GM08714 (cell line): ENCODE measurements around the gene PSMG4.

Experiments used
- H3K4me3 ChIP-seq: fragments of 200-500 bp; sonication (Bioruptor generic); 2 replicates; pipeline ENCODE4 v1.5.1; 2014; ENCODE audit warnings: mild to moderate bottlenecking, low read length, inconsistent platforms
- ZNF274 ChIP-seq: IDR thresholded peaks from 2 replicates; pipeline ENCODE4 v1.6.1; 2012; ENCODE audit warnings: mild to moderate bottlenecking, low read depth, low read length

PSMG4 gene

DNA sequence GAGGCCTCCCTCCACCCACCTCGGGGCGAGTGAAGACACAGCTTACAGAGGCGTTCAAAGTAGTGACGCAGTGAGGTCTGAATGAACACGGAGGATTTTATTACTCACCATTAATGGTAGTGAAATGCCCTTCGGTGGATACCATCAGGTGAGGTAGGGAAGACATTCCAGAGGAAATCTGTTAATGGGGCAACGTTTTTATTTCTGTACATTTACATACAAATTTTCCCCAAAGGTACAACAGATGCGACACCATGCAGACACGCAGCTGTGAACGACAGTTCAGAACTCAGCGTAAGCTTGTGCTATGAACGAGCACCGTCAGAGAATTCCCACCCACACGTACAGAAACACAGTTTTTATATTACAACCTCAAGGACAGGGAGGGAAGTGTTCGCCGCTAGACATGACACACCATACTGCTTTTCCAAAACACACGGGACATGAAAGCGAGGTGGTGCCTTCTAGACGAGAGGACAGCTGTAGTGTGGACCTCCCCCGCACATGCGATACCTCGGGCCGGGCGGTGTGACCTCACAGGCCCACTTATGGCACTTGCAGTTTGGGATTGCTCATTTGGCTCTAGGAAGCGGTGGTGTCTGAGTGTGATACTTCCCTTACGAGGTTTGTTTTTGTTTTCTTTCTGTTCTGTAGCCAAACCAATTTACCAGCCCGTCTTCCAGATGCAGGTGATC is 10.7 kb downstream of the PSMG4 start:
- H3K4me3 ChIP-seq = no peak overlapping the region
- no peak for TF ChIP-seq ZNF274

DNA sequence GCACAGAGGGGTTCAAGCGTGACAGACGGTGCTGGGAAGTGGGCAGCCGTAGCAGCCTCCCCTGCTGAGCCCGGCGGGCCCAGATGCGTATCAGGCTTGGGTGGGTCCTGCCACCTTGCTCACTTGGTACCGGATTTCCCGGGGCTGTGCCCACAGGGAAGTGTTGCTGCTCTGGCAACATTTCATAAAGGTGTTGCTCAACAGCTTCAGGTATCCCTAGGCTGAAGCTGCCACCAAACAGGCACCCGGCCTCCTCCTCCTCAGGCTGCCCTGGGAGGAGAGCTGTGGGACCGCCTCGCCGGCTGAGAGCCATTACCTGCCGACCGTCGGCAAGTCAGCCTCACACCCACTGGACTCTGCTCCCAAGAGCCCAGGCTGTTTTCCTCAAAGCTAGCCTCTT is 11.5 kb downstream of the PSMG4 start:
- TF ChIP-seq ZNF274 = no peak
- H3K4me3 ChIP-seq = no peak overlapping the region

DNA sequence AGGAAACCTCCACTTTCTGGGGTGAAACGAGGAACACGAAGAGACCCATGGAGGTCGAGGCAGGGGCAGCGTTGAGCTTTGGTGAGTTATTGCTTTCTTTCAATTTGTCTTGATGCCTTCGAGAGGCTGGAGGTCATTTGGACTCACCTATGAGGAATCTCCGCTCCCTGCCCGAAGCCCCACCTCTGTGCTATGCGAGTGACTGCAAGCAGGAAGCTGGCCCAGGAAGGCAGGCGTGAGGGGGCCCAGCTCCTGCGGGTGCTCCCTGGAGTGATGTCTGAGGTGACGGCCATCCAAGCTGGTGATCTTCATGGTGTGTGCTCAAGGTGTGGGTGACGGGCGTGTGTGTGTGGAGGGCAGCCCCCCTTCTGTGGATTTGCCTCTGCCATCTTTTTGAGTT is 13.0 kb downstream of the PSMG4 start:
- no peak overlapping the region for H3K4me3 ChIP-seq
- TF ChIP-seq ZNF274 = no peak

DNA sequence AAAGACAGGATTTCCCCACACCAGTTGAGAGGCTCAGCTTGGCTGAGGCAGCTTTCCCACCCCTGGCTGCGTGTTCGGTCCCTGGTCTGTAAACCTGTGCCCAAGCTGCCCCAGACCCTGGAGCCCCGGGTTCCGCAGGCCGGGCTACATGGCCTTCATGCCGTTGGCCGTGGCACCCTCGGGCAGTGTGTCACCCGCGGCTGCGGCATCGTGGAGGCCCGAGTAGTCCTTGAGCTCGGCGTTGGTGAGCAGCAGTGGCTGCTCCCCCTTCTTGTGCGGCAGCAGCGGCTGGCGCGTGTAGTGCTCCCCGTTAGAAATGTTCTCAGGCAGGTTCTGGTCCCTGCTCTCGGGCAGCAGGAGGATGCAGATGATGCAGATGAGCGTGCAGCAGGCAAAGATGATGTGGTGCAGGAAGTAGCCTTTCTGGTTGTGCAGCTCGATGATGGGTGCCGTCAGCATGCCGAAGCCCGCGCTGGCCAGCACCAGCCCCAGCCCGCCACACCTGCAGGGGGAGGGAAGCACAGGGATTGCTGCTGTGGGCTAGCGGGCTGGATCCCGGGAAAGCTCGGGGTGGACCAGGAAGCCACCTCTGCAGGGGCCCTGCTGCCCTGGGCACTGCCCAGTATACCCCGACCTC is 14.3 kb downstream of the PSMG4 start:
- H3K4me3 ChIP-seq = no peak overlapping the region
- TF ChIP-seq ZNF274 = no peak

DNA sequence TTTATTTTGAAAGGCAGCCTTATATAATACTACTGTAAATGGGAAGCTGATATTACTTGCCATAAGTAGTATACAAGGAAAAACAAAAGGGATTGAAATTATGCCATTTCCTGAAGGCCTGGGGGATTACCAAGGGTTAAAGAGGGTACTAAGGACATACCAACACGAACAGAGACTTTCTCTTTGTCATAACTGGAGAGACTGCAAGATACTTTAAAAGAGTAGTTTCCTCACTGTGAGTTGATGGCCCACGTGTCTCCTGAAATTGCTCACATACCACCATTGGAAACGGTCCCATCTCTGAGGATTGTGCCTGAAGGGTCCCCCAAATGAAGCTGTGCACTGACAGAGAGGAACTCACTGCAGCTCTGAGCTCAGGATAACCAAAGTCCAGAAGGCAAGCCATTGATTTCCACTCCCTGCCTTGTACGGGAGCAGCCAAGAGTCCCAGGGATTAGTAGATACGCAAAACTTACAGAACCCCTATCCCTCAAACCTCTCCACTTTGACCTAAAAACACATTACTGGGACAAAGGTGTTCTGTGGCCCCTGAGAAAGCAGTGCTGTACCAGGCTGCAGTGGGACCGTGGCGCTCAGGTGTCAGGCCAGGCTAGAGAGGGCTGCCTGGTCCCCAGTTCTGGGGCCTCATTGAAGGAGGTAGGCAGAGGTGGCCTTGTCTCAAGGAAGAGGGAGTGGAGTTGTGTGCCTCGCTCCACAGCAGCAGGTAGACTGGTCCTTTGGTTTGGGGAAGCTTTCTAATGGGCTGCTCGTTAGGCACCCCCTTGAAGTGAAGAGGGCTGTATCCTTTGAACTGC is 15.2 kb downstream of the PSMG4 start:
- no peak overlapping the region for H3K4me3 ChIP-seq
- TF ChIP-seq ZNF274 = no peak

DNA sequence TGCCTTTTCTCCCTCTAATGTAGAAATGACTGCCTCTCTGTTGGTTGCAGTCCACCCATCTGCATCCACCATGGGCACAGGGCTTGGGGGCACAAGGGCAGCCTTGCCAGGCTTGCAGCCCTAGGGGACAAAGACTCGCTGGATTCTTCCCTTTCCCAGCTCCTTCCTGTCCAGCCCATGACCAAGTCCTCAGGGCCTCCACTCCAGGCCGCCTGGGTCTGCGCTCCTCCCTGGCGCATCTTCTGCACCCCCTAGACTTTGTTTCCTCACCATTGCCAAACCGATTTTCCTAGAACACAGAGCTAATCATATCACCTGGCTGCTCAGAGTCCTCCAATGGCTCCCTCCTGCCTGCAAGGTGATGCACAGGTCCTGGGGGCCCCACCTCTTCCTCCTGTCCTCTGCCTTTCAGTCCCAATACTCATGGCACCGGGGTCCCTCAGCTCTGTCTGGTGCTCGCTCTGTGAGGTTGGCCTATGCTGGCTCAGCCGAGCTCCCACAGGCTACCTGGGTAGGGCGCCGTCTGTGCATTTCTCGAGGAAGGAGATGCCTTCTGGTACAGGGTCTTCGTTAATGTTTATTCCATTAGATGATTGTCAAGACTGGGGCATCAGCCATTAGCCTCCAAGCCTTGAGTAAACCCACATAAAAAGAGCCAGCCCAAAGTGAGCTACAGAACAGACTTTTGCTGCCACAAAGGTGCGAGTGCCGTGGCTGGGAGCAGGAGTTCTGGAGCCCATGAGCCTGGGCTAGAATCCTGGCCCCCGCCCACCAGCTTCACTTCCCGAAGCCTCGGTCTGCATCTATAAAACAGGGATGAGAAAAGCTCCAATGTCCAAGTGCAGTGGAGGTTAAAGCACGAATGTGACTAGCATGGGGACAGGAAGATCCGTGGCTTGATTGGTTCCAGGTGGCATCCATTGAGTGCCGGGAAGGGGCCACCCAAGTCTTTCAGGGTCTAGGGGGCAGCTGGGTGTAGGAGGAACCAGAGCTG is 17.7 kb downstream of the PSMG4 start:
- H3K4me3 ChIP-seq = no peak overlapping the region
- no peak for TF ChIP-seq ZNF274

DNA sequence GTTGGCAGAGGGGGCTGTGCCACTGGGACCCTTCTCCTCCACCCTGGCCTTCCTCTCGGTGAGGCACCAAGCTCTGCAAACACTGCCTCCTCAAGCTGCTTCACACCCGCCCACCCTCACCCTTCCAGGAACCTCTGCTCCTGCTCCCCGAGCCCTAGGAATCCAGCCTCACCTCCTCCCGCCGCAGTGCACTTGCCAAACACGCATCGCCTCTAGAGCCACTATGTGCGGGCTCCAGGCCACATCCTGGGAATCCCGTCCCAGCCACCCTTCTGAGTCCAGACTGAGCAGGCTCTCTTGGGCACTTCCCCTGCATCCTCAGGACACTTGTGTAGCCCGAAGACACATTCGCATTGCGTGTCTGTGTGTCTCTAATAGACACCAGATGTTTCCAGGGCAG is 18.5 kb downstream of the PSMG4 start:
- TF ChIP-seq ZNF274 = no peak
- no peak overlapping the region for H3K4me3 ChIP-seq

DNA sequence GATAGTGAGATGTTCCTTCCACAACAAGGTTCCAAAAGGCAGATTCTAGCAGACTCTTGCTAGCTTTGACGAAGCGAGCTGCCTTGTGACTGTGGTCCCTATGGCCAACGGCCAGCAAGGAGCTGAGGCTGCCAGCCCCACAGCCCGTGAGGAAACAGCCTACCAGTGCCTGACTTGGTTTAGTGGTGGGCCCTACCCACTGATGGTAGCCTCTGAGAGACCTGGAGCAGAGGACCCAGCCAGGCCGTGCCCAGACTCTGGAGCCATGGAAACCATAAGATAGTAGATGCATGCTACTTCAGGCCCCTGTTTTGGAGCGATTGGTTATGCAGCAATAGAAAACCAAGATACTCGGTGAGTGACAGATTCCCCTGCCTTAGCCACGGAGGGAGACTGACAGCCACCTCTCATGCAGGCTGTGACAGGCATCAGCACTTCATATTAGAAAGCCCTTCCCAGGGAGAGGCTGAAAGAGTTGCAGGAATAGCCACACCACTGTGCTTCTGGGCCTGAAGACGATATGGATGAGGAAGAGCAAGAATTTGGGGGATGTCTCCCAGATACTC is 19.2 kb downstream of the PSMG4 start:
- no peak for TF ChIP-seq ZNF274
- H3K4me3 ChIP-seq = no peak overlapping the region

DNA sequence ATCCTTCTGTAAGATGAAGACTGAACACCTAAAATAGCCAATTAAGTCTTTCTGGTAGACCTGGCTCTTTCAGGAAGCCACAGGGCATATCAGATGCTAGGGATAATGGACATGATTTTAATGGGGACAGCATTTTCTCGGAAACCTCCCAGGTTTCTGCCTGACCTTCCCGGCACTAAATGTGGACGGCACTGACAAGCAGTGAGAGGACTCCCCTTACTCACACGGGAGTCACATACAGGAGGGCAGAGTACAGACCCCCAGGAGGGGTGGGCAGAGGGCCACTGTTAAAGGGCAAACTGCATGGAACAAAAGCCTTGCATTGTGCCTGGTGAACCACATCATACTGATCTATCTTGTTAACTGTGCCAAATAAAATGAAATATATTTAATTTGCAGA is 19.9 kb downstream of the PSMG4 start:
- no peak for TF ChIP-seq ZNF274
- no peak overlapping the region for H3K4me3 ChIP-seq

DNA sequence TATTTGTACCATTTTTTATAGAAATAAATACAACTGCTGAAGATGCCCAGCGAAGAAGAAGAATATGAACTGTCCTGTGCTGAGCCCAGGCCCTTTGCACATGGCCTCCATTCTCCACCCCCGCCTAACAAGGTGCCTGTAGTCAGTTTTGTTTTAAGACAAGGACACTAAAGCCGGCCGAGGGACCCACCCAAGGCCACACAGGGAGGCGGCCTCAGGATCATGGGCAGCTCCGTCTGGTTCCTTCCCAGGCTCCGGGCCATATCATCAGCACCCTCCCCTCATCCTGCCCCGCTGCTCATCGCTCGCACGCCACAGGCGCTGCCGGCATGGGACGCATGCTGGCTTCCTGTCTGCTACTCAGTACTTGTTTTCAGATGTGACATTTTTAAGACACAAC is 21.3 kb downstream of the PSMG4 start:
- no peak for TF ChIP-seq ZNF274
- no peak overlapping the region for H3K4me3 ChIP-seq

DNA sequence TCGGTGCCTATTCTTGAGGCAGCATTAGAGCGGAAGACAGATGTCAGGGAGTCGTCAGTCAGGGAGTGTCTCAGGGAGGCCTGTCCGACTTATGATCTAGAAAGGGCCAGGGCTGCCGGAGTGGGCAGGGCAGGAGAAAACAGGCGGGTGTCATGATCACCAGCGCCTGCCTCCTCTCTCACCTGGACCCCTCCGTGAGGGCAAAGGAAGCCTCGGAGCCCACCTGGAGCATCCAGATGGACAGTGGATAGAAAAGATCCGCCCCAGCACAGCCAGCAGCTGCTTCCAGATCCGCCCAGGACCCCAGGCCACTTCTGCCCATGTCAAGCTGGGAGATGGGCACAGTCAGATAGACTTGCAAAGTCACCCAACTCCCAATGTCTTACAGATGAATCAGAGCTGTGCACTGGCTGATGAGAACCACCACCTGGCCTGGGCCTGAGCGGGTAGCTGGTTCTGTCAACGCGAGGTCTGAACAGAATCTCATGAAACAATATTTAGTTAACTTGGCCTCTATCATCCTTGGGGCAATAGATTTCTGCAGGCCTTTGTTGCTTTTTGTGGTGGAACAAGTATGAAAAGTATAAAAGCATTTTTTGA is 22.2 kb downstream of the PSMG4 start:
- H3K4me3 ChIP-seq = no peak overlapping the region
- TF ChIP-seq ZNF274 = no peak

DNA sequence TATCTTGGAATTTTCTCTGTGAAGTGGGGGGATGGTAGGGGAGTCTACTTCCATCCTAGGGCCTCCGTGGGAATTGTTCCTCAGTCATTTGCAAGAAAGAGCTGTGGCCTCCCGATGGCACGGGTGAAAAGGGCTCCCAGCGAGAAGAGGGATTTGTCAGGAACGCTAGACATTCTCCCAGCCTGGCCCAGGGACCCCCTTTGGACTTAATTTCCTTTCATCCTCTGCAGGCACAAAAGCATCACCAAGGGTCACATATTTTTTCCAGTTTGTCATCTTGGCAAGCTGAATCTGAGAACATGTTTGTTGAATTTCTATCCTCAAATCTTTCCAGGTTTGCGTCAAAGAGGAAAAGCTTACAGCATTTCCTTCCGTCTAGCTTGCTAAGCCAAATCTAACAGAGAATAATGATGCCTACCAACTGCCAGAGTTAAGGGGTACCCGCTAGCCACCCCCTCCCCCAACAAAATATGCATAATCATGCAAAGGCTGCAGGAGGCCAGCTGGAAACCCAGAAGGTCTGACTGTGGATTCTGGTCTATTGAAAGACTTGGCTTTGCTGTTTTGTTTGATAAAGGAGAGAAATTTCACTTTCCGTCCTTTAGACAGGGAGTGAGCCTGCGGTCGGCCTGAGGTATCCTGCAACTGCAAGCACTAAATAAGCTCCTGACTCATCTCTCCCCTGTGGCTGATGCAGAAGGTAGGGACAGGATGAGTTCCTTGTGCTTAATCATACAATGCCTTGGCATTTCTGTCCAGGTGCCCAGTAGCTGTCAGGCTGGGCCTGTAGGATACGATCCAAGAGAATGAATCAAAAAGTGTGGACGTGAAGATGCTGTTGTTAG is 23.1 kb downstream of the PSMG4 start:
- H3K4me3 ChIP-seq = no peak overlapping the region
- no peak for TF ChIP-seq ZNF274
